ENCODE results near the gene CNTN1. TPM values are rescaled to one million over a fixed set of nuclear protein-coding genes. Genes with fewer than 3 reads are reported as not detected.

The CNTN1 gene
- total and polyA plus RNA-seq, 9 of the 15 experiments (the other 6 are each of a cell fraction or from before 2014, with no cell fraction given), result 0.16 TPM; not detected in 8

DNA sequence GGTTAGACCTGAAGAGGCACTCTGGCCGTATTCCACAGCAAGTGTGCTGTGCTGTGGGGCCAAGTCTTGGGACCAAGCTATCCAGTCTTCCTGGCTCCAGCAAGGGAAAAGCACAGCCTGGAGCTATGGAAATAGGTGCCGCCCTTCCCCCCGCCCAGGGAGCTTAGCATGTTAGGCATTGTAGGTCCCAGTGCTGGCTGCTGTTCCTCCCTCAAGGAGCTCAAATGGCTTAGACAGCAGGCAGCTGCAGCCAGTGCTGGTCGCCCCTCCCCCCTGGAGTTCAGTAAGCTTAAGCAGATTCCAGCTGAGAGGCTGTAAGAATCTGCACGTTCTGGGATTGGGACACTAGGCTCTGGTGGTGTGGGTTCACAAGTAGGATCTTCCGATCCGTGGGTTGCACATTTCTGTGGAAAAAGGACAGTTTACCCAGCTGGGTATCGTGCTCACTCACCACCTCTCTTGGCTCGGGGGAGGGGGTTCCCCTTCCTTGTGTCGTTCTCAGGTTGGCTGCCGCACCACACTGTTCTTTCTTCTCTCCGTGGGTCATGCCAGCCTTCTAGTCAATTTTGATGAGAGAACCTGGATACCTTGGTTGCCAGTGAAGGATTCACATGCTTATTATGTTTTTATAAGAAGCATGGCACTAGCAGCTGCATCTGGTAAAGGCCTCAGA, 127.3 kb downstream of the CNTN1 start:
- FAIRE-seq (no peak), ATAC-seq (no peak)
- CTCF ChIA-PET (ENCODE audit: low intra/inter-chr PET ratio), result no interaction called here

More for the DNA sequence above, 127.3 kb downstream of the CNTN1 start:
- Histone ChIP-seq H3K4me1 (replicated peaks in 1 of 2; ENCODE audit: control insufficient read depth in 2 of 2, insufficient read depth in 2 of 2, low read length in 2 of 2) (no peaks in the 10 kb centered on the region), H3K36me3 (ENCODE audit: control insufficient read depth, insufficient read depth, low read length) (no peaks in the 10 kb centered on the region), H3K79me2 (ENCODE audit: control insufficient read depth, insufficient read depth, low read length) (no peaks in the 10 kb centered on the region), H4K20me1 (replicated peaks; ENCODE audit: control insufficient read depth, insufficient read depth, low read length) (no peaks in the 10 kb centered on the region), H3K27me3 (ENCODE audit: control insufficient read depth in 2 of 2, insufficient read depth in 2 of 2, low read length in 2 of 2) (no peaks in the 10 kb centered on the region), H3K4me3 (no peak overlapping the region), H2AFZ (ENCODE audit: low read depth, low read length) (no peak overlapping the region), H3K9ac (ENCODE audit: insufficient read depth in 1 of 2, low read depth in 2 of 2, low read length in 2 of 2) (no peak overlapping the region), H3K4me2 (ENCODE audit: insufficient read depth, low read length) (no peak overlapping the region), H3K9me3 (replicated peaks; ENCODE audit: control insufficient read depth, insufficient read depth, low read depth, low read length) (no peaks in the 10 kb centered on the region), H3K27ac (ENCODE audit: extremely low read depth, low read depth, low read length) (no peak overlapping the region), H3K9me1 (ENCODE audit: control insufficient read depth, insufficient read depth, low read length) (no peaks in the 10 kb centered on the region)
- in situ Hi-C loops (cut with MboI) (no loop called here), intact Hi-C loops (cut with micrococcal nuclease) (no loop called here)
- BruUV-seq (replicated peaks), result no TSS peak
- WGBS (ENCODE audit: insufficient coverage, low coverage, missing lambda C conversion rate), result 0% methylated on average over 8 of the region's 12 CpGs
- TF ChIP-seq CEBPG (CRISPR knock-in tag; IDR thresholded peaks at IDR 0.05) (no peak), CEBPG (tag; conservative IDR thresholded peaks at IDR 0.05 in 1 of 2, IDR thresholded peaks at IDR 0.05 in 1 of 2) (no peak), ZNF316 (IDR thresholded peaks at IDR 0.05) (no peak), SIN3B (IDR thresholded peaks at IDR 0.05; ENCODE audit: low read depth) (no peak), ZNF140 (CRISPR knock-in tag; IDR thresholded peaks at IDR 0.05) (no peak), L3MBTL2 (IDR thresholded peaks at IDR 0.05) (no peak), RBFOX2 (IDR thresholded peaks at IDR 0.05; ENCODE audit: low read depth, low read length) (no peak)
- TF ChIP-seq, protein P1, sequence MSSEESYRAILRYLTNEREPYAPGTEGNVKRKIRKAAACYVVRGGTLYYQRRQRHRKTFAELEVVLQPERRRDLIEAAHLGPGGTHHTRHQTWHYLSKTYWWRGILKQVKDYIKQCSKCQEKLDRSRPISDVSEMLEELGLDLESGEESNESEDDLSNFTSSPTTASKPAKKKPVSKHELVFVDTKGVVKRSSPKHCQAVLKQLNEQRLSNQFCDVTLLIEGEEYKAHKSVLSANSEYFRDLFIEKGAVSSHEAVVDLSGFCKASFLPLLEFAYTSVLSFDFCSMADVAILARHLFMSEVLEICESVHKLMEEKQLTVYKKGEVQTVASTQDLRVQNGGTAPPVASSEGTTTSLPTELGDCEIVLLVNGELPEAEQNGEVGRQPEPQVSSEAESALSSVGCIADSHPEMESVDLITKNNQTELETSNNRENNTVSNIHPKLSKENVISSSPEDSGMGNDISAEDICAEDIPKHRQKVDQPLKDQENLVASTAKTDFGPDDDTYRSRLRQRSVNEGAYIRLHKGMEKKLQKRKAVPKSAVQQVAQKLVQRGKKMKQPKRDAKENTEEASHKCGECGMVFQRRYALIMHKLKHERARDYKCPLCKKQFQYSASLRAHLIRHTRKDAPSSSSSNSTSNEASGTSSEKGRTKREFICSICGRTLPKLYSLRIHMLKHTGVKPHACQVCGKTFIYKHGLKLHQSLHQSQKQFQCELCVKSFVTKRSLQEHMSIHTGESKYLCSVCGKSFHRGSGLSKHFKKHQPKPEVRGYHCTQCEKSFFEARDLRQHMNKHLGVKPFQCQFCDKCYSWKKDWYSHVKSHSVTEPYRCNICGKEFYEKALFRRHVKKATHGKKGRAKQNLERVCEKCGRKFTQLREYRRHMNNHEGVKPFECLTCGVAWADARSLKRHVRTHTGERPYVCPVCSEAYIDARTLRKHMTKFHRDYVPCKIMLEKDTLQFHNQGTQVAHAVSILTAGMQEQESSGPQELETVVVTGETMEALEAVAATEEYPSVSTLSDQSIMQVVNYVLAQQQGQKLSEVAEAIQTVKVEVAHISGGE (CRISPR knock-in tag; IDR thresholded peaks at IDR 0.05), result no peak
- no peak for DNase-seq (ENCODE audit: extremely low read depth in 1 of 4, low spot score in 3 of 4)
- POLR2A ChIA-PET, result interaction anchor here (0.6 kb wide), 1 partner anchor 512 kb away, joined by 3 read pairs; no protein-coding TSS in a partner anchor
